ENCODE results near the gene RBBP5.

The RBBP5 gene

GRCh38 chr1:205144751-205145150 is 23.0 kb upstream of the RBBP5 start:
- no peak for TF ChIP-seq CTCF (conservative IDR thresholded peaks at IDR 0.05; ENCODE audit: control insufficient read depth, insufficient read depth, low read depth, low read length)
- DNase-seq (ENCODE audit: low read depth) = peak; percentile 45
- H3K4me3 ChIP-seq (ENCODE audit: control insufficient read depth, low read depth, low read length) = no peak overlapping the region

- DNase-seq (ENCODE audit: low read depth) = no peak
- no peak overlapping the region for H3K4me3 ChIP-seq (ENCODE audit: control insufficient read depth, low read depth, low read length)
- TF ChIP-seq CTCF (conservative IDR thresholded peaks at IDR 0.05; ENCODE audit: control insufficient read depth, insufficient read depth, low read depth, low read length) = no peak
Observed at GRCh38 chr1:205144046-205144720, 22.4 kb upstream of the RBBP5 start.

- no peak for DNase-seq (ENCODE audit: low read depth)
- H3K4me3 ChIP-seq (ENCODE audit: control insufficient read depth, low read depth, low read length) = no peak overlapping the region
- TF ChIP-seq CTCF (conservative IDR thresholded peaks at IDR 0.05; ENCODE audit: control insufficient read depth, insufficient read depth, low read depth, low read length) = no peak
Observed at GRCh38 chr1:205142102-205142469, 20.3 kb upstream of the RBBP5 start.

- peak; percentile 85 for DNase-seq (ENCODE audit: low read depth)
- TF ChIP-seq CTCF (conservative IDR thresholded peaks at IDR 0.05; ENCODE audit: control insufficient read depth, insufficient read depth, low read depth, low read length) = peak; percentile 86
- no peak overlapping the region for H3K4me3 ChIP-seq (ENCODE audit: control insufficient read depth, low read depth, low read length)
Observed at GRCh38 chr1:205141236-205142101, 19.7 kb upstream of the RBBP5 start.

DNA sequence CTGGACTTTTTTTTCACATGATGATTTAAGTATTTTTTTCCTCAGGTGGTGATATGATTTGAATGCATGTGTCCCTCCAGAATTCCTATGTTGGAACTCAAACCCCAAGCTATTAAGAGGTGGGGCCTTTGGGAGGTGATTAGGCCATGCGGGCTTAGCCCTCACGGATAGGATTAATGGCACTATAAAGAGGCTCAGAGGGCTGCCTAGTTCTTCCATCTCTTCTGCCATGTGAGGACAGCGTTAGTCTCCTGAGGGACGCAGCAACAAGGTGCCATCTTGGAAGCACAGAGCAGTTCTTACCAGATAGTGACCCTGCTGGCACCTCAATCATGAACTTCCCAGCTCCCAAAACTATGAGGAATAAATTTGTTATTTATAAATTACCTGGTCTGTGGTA is 18.3 kb upstream of the RBBP5 start:
- H3K4me3 ChIP-seq (ENCODE audit: control insufficient read depth, low read depth, low read length) = no peak overlapping the region
- no peak for DNase-seq (ENCODE audit: low read depth)
- TF ChIP-seq CTCF (conservative IDR thresholded peaks at IDR 0.05; ENCODE audit: control insufficient read depth, insufficient read depth, low read depth, low read length) = no peak

GRCh38 chr1:205137901-205138300 is 16.1 kb upstream of the RBBP5 start:
- no peak overlapping the region for H3K4me3 ChIP-seq (ENCODE audit: control insufficient read depth, low read depth, low read length)
- DNase-seq (ENCODE audit: low read depth) = no peak
- no peak for TF ChIP-seq CTCF (conservative IDR thresholded peaks at IDR 0.05; ENCODE audit: control insufficient read depth, insufficient read depth, low read depth, low read length)
